Astrocyte (in vitro differentiated cells and primary cell): ENCODE measurements around the gene DDR2.

Experiments used
- CTCF ChIP-seq: IDR thresholded peaks from 2 replicates; pipeline ENCODE4 v1.5.1; 2011; ENCODE audit warnings: low read depth, mild to moderate bottlenecking, inconsistent platforms, low read length, moderate library complexity; ENCODE audit not compliant: insufficient read depth
- EZH2 ChIP-seq: IDR thresholded peaks from 2 replicates; pipeline ENCODE4 v1.6.1; 2012; ENCODE audit warnings: mild to moderate bottlenecking, low read length, inconsistent platforms; ENCODE audit not compliant: insufficient read depth

- TF ChIP-seq EZH2: no peak
- no peak for TF ChIP-seq CTCF
These were observed 3.2 kb downstream of the DDR2 start for GRCh38 chr1:162635418-162635817.
